Measurements from ENCODE around the gene ECE1.
A peak's percentile ranks its signal among the peaks of the same experiment; 100 is the strongest.

Gene ECE1

GRCh38 chr1:21313203-21313885 lies 23.1 kb upstream of the ECE1 start:
- Histone ChIP-seq H3K4me3 (no peak overlapping the region), H3K27ac (peak overlapping the region; percentile 95 to 98)
- no peak for TF ChIP-seq CTCF (IDR thresholded peaks at IDR 0.05)
- peak; percentile 86 for DNase-seq (ENCODE audit: low spot score)

DNA sequence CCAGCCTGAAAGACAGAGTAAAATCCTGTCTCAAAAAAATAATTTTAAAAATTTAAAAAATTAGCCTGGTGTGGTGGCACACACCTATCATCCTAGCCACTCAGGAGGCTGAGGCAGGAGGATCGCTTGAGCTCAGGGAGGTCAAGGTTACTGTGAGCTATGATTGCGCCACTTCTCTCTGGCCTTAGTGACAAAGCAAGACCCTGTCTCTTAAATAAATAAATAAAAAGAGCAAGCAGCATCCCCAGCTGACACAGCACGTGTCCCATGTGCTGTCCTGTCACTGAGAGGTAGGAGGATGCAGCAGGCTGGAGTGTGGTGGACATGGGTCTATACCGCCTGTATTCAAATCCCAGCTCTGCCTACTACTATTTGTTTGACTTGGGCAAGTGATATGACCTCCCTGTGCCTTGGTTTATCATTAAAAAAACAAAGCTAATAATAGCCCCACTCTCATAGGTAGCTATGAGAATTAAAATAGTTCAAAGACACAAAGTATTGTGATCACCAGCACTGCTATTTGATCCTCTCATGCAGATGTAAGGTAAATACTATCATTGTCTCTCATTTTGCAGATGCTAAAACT lies 22.2 kb upstream of the ECE1 start:
- DNase-seq (ENCODE audit: low spot score) = no peak
- no peak for TF ChIP-seq CTCF (IDR thresholded peaks at IDR 0.05)
- H3K27ac ChIP-seq = peak overlapping the region; percentile 95 to 98
- no peak overlapping the region for H3K4me3 ChIP-seq

DNA sequence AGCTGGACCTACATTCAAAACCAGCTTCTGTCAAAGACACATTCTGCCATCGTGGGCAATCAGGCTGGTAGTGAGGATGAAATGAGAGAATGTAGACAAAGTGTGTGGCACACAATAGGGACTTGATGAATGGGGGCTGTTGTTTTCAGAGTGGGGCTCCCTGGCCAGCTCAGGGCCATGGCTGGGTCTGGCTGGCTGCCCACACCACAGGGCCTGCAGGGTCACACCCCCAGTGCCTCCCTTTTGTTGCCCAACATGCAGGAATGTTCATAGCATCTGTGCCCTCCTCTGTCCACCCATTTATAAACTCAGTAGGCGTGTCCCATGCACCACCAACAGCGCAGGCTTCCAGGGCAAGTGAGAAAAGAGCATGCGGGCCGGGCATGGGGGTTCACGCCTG lies 20.8 kb upstream of the ECE1 start:
- no peak for TF ChIP-seq CTCF (IDR thresholded peaks at IDR 0.05)
- peak overlapping the region; percentile 30 to 66 for H3K27ac ChIP-seq
- DNase-seq (ENCODE audit: low spot score) = no peak
- H3K4me3 ChIP-seq = no peak overlapping the region

DNA sequence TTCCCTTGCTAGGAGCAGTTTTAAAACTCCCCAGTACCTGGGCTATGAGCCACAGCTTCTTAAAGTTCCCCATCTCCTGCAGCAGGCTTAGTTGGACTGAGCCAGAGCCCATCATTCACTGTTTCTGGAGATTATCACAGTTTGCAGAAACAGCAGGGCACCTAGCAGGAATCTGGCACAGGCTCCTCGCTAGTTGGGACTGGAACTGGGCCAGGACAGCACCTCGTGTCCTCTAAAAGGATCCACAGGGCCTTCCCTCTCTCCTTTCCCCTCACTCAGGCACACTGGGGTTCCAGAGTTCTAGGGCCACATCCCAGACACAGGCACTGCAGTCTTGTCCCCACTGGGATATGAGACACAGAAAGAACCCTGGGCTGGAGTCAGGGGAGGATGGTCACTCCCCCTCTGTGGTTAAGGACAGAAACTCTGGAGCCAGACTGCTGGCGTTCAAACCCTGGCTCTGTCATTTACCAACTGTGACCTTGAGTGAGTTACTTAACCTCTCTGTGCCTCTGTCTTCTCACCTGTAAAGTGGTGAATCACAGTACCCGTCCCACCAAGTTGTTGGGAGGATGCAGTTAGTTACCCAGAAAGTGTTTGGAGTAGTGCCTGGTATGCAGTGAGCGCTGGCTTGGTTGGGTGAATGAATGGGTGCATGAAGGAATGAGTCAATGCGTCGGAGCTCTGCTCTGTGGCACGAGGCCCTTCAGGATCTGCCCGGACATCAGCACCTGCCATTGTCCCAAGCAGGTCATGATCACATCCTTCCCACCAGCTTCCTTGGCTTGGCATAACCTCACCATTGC lies 18.8 kb upstream of the ECE1 start:
- no peak for TF ChIP-seq CTCF (IDR thresholded peaks at IDR 0.05)
- Histone ChIP-seq H3K4me3 (peak overlapping the region; percentile 11), H3K27ac (peak overlapping the region; percentile 46 to 75)
- DNase-seq (ENCODE audit: low spot score) = no peak

GRCh38 chr1:21308330-21308729 lies 18.1 kb upstream of the ECE1 start:
- Histone ChIP-seq H3K4me3 (no peak overlapping the region), H3K27ac (peak overlapping the region; percentile 46 to 75)
- no peak for DNase-seq (ENCODE audit: low spot score)
- no peak for TF ChIP-seq CTCF (IDR thresholded peaks at IDR 0.05)

DNA sequence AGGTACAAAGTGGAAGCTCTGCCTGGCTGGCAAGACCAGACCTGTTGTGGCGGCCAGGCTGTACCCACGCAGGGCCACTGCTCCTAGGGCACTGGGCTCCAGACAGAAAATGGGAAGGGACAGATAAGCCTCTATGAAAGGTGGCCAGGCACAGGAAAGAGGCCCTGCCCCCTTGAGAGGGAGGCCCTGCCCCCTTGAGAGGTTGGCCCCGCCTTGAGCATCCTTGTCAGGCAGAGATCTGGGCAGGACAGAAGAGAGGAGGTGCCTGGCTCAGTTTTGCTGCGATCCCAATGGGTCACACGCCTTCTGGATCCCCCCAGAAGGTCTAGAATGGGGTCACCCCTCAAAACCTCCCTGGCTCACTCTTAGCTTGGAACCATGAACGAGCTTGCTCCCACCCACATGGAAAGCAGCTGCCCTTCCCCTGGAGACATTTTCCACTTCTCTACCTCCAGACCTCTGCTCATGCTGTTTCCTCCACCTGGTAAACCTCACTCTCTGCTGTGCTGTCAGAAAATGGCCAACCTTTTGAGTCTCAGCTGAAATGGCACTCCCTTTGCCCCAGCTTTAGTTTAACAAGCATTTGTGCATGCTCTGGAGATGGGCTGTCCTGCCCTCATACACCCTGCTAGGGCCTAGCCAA lies 17.5 kb upstream of the ECE1 start:
- DNase-seq (ENCODE audit: low spot score) = no peak
- TF ChIP-seq CTCF (IDR thresholded peaks at IDR 0.05) = no peak
- peak overlapping the region; percentile 46 to 75 for H3K27ac ChIP-seq
- no peak overlapping the region for H3K4me3 ChIP-seq
